ENCODE results near the gene SLC22A5. TPM values are rescaled to one million over a fixed set of nuclear protein-coding genes. Genes with fewer than 3 reads are reported as not detected.

SLC22A5 gene
- total RNA-seq, 1 experiment from 2014 or later = 16.1 TPM

GRCh38 chr5:132439521-132440089 is 70.1 kb downstream of the SLC22A5 start:
- DNase-seq (ENCODE audit: extremely low read depth, low read depth) = no peak

GRCh38 chr5:132444061-132444460 is 74.6 kb downstream of the SLC22A5 start:
- DNase-seq (ENCODE audit: extremely low read depth, low read depth) = no peak

Small RNA genes within 50 kb of the gene (small RNA-seq; reads per million reads assigned to genes)
- 0 reads per million in 2 experiments for gene MIR3936

Other genes with a start within 250 kb of the SLC22A5 start
- gene P4HA2, start 141.9 kb upstream of the SLC22A5 start, total RNA-seq (2014; rRNA removed; shearing (Covaris generic)) = 28.5 and 36.8 TPM in 2 replicates
- gene PDLIM4, start 112.0 kb upstream of the SLC22A5 start, total RNA-seq (2014; rRNA removed; shearing (Covaris generic)) = not detected in 2 replicates
- gene SLC22A4, start 75.3 kb upstream of the SLC22A5 start, total RNA-seq (2014; rRNA removed; shearing (Covaris generic)) = 4.3 and 5.6 TPM in 2 replicates
- gene IRF1, start 121.1 kb downstream of the SLC22A5 start, total RNA-seq (2014; rRNA removed; shearing (Covaris generic)) = 11.7 and 12.1 TPM in 2 replicates
- not detected in 2 replicates for gene IL5, start 173.8 kb downstream of the SLC22A5 start, total RNA-seq (2014; rRNA removed; shearing (Covaris generic))
- 38.3 and 41.3 TPM in 2 replicates for gene RAD50, start 187.3 kb downstream of the SLC22A5 start, total RNA-seq (2014; rRNA removed; shearing (Covaris generic))

All from NCI-H460 (cell line).